CD8-positive, alpha-beta memory T cell (primary cell): ENCODE measurements around the gene ZIC1. TPM values are rescaled to one million over a fixed set of nuclear protein-coding genes. Genes with fewer than 3 reads are reported as not detected.

Source experiments
- CTCF ChIA-PET: fragments of 350-600 bp; sonication (Branson Sonifier 250); formaldehyde crosslinking; loops from one replicate; lab custom pipeline; 2021; ENCODE audit warnings: antibody characterized with exemption; lab: Charles Lee
- POLR2A ChIA-PET: fragments of 350-600 bp; sonication (Branson Sonifier 250); formaldehyde crosslinking; loops from one replicate; lab custom pipeline; 2021; ENCODE audit warnings: antibody characterized with exemption; lab: Charles Lee
- DNase-seq, 5 donors: peaks; one replicate each; pipeline versions ENCODE4 v3.0.0 to v3.0.0-alpha.2; 2020 to 2022; ENCODE audit warnings: mixed read lengths in 1 of 5
- H3K27ac ChIP-seq: one replicate; pipeline ENCODE4 v1.7.0; 2013; ENCODE audit warnings: low read depth, mild to moderate bottlenecking, low read length, moderate library complexity
- H3K27me3 ChIP-seq: 2 replicates; pipeline ENCODE4 v1.7.0; 2013; ENCODE audit warnings: low read length, mild to moderate bottlenecking; ENCODE audit not compliant: insufficient read depth, poor library complexity, severe bottlenecking
- H3K36me3 ChIP-seq: 2 replicates; pipeline ENCODE4 v1.7.0; 2013; ENCODE audit warnings: mild to moderate bottlenecking, low read length, moderate library complexity; ENCODE audit not compliant: insufficient read depth
- H3K4me1 ChIP-seq: 2 replicates; pipeline ENCODE4 v1.7.0; 2013; ENCODE audit warnings: mild to moderate bottlenecking, low read length, moderate library complexity; ENCODE audit not compliant: insufficient read depth
- H3K4me3 ChIP-seq: 2 replicates; pipeline ENCODE4 v1.7.0; 2013; ENCODE audit warnings: mild to moderate bottlenecking, low read length
- H3K9me3 ChIP-seq: 2 replicates; pipeline ENCODE4 v1.7.0; 2013; ENCODE audit warnings: mild to moderate bottlenecking, low read length
- H3K27ac Mint-ChIP-seq, 8 donors: one replicate each; pipeline ENCODE4 v1.8.0; 2020 to 2021; ENCODE audit warnings: mixed read lengths in 8 of 8, mild to moderate bottlenecking in 6 of 8, inconsistent platforms in 3 of 8, moderate library complexity in 3 of 8
- H3K27me3 Mint-ChIP-seq, 2 donors: one replicate each; pipeline ENCODE4 v1.8.0; 2020 to 2021; ENCODE audit warnings: mixed read lengths in 2 of 2, mild to moderate bottlenecking in 1 of 2, moderate library complexity in 1 of 2
- H3K36me3 Mint-ChIP-seq, 3 donors: one replicate each; pipeline ENCODE4 v1.8.0; 2020 to 2021; ENCODE audit warnings: mixed read lengths in 3 of 3, inconsistent platforms in 1 of 3, mild to moderate bottlenecking in 1 of 3
- H3K4me1 Mint-ChIP-seq, 3 donors: one replicate each; pipeline ENCODE4 v1.8.0; 2020 to 2021; ENCODE audit warnings: mixed read lengths in 3 of 3, inconsistent platforms in 1 of 3, mild to moderate bottlenecking in 1 of 3
- H3K4me3 Mint-ChIP-seq, 7 donors: one replicate each; pipeline ENCODE4 v1.8.0; 2020 to 2021; ENCODE audit warnings: mixed read lengths in 7 of 7, mild to moderate bottlenecking in 6 of 7, moderate library complexity in 4 of 7, inconsistent platforms in 2 of 7
- H3K9me3 Mint-ChIP-seq, 5 donors: one replicate each; pipeline ENCODE4 v1.8.0; 2020 to 2022; ENCODE audit warnings: mixed read lengths in 5 of 5, mild to moderate bottlenecking in 3 of 5, moderate library complexity in 2 of 5, inconsistent platforms in 1 of 5
- polyA plus RNA-seq: library from polyadenylated mRNA; unstranded; fragments of 300-500 nt; fragmentation: Illumina TruSeq; gene quantifications from one replicate; pipeline ENCODE4 v1.2.3, GENCODE V29; 2021
- total RNA-seq, 2 experiments: library from RNA; stranded (reverse); gene quantifications; one replicate each; pipeline ENCODE4 v1.2.3, GENCODE V29; 2021

Gene ZIC1
- total and polyA plus RNA-seq, 3 experiments from 2014 or later: not detected

DNA sequence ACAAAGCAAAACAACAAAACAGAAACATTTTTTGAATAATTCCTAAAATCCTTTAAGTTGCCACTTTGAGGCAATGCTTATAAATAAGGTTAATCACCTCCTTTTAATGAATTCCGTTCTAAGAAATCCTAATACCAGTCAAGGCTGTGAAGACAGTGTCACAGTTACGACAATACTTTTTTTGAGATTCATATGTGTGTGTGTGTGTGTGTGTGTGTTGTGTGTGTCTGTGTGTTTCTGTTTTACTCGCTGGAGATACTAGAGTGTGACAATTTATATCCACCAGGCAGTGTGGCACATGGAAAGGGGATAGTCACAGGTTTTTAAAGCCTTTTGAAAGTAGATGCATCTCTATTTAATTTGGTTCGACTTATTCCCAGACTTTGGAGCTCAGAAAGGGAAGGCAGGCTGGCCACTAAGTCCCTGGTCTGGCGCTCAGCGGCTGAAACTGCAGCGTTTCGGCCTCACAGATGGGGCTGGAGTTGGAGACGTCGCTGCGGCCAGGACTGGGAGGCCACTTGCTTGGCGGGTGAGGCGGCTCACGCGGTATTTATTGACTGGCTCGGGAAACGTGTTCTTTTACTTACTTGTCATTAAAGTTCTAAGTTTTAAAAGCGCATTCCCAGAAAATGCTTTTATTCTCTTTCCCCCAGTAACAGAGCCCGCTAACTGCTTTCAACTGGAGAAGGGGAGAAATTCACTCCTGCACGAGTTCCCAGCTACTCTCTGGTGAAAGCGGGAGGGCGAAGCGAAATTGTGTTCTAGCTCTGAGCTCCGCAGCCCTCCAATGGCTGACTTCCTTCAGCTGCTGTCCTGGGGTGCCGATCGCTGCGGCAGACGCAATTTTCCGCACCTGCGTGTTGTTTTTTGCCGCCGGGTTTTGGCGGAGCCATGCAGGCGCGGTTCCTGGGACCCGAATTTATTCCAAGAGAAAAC is 13.7 kb downstream of the ZIC1 start:
- Mint-ChIP-seq H3K4me3 (no peak overlapping the region), H3K36me3 (peaks cover 0 to 6% (median 0%) of the 10 kb centered on the region in 3 donors), H3K27ac (no peak overlapping the region), H3K9me3 (peaks cover 2 to 43% (median 20%) of the 10 kb centered on the region in 5 donors), H3K27me3 (peaks cover 51 to 68% of the 10 kb centered on the region in 2 donors), H3K4me1 (peaks cover 0 to 5% (median 0%) of the 10 kb centered on the region in 3 donors)
- DNase-seq: no peak
- peaks cover 40% of the 10 kb centered on the region for H3K27me3 ChIP-seq
- no peaks in the 10 kb centered on the region for H3K36me3 ChIP-seq
- no peak overlapping the region for H3K4me3 ChIP-seq
- H3K4me1 ChIP-seq: no peaks in the 10 kb centered on the region
- H3K9me3 ChIP-seq: no peaks in the 10 kb centered on the region
- POLR2A ChIA-PET: no interaction called here
- H3K27ac ChIP-seq: no peak overlapping the region
- CTCF ChIA-PET: interaction anchor here (1.3 kb wide), 1 partner anchor 67 kb away, joined by 3 read pairs; no protein-coding TSS in a partner anchor

DNA sequence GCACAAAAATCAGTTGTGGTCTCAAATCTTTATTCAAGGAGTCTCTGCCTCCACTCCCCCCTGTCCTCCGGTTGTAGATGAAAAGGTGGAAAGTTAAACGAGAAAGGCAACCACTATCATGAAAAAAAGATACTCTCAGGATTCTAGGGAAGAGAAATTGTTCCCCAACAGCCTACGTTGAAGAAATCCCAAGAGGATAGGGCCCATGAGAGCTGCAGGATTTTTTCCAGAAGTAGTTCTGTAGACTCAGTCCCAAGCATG is 14.3 kb downstream of the ZIC1 start:
- Mint-ChIP-seq H3K27me3 (peaks cover 49 to 62% of the 10 kb centered on the region in 2 donors), H3K27ac (no peak overlapping the region), H3K9me3 (peaks cover 0 to 41% (median 19%) of the 10 kb centered on the region in 5 donors), H3K4me1 (peaks cover 0 to 5% (median 0%) of the 10 kb centered on the region in 3 donors), H3K36me3 (peaks cover 0 to 6% (median 0%) of the 10 kb centered on the region in 3 donors), H3K4me3 (no peak overlapping the region)
- Histone ChIP-seq H3K9me3 (no peaks in the 10 kb centered on the region), H3K36me3 (no peaks in the 10 kb centered on the region), H3K4me3 (no peak overlapping the region), H3K27ac (no peak overlapping the region), H3K27me3 (peaks cover 40% of the 10 kb centered on the region), H3K4me1 (no peaks in the 10 kb centered on the region)
- DNase-seq: no peak
- CTCF ChIA-PET: interaction anchor here (1.3 kb wide), 1 partner anchor 68 kb away, joined by 3 read pairs; no protein-coding TSS in a partner anchor
- POLR2A ChIA-PET: no interaction called here

DNA sequence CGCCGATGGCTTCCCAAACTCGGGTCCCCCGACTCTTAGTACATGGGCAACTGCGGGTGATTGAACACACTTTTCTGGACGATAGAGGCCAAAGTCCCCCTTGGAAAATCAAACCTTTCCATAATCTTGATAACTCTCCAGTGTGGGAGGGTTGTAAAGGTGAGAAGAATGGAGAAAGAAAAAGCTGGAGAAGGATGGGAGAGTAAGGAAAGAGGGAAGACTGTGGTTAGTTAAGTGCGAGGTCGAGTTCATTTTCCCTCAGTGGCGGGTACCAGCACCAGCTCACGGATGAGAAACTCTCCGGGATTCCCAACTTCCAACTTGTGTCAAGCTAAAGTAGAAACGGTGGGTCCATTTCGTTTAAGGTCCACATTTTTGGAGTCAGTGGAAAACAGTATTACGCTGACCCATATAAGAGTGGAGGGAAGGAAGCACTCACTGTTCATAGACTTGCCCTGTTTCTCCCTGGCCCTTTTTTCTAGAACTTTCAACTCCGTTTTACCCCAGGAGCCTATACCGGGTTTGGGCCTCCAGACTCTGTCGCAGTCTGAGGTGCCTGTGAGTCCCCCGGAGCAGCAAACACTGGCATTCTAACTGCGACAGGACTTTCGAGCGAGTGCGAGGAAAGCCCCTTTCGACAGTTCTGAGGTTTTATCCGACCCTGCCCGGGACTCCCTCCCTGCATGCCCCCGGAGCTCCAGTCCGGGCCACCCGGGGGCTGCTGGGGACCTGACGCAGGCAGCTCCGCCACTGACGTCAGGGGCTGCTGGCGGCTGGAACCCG is 14.8 kb downstream of the ZIC1 start:
- peaks cover 2 to 37% (median 15%) of the 10 kb centered on the region in 5 donors for H3K9me3 Mint-ChIP-seq
- Histone ChIP-seq H3K9me3 (no peaks in the 10 kb centered on the region), H3K36me3 (no peaks in the 10 kb centered on the region), H3K4me1 (no peaks in the 10 kb centered on the region), H3K4me3 (no peak overlapping the region), H3K27me3 (peaks cover 39% of the 10 kb centered on the region), H3K27ac (no peak overlapping the region)
- ChIA-PET CTCF (interaction anchor here (1.3 kb wide), 1 partner anchor 68 kb away, joined by 3 read pairs; no protein-coding TSS in a partner anchor), POLR2A (no interaction called here)
- H3K27me3 Mint-ChIP-seq: peaks cover 45 to 56% of the 10 kb centered on the region in 2 donors
- DNase-seq: no peak
- peaks cover 0 to 5% (median 0%) of the 10 kb centered on the region in 3 donors for H3K4me1 Mint-ChIP-seq
- no peak overlapping the region for H3K4me3 Mint-ChIP-seq
- H3K27ac Mint-ChIP-seq: no peak overlapping the region
- H3K36me3 Mint-ChIP-seq: peaks cover 0 to 6% (median 0%) of the 10 kb centered on the region in 3 donors

DNA sequence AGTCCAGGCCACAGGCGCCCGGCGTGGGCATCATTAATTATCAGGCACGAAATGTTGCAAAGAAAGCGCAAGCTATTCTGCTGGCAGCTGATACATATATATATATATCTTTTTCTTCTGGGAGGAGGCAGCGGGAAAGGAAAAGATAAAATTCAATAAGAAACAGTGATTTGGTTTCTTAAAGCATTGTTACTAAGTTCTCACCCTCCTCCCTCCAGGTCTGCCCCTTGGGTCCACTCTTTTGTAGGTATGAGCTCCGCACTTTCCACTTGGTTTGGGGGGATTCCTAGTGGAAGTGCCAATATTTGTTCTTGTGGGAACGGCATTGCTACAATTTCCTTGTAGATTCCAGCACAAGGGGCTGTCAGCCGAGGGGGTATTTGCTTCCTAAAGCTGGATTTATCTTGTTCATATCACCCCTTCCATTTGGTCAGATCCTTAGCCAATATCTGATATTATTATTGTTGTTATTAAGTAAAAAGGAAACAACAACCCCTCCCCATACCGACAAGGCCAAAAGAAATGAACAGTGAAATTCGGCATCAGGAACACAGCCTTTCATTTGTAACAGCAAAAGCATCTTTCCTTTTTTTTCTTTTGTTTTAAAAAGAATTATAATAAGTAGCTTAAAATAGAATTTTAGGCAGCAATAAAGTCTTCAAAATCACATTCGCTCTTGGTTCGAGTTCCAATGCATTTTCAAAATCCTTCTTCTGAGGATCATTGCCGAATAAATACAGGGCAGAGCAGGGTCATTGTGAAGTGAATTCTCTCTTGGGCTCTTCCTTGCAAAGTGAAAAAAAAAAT is 15.6 kb downstream of the ZIC1 start:
- ChIA-PET POLR2A (no interaction called here), CTCF (no interaction called here)
- no peak overlapping the region for H3K4me3 ChIP-seq
- Mint-ChIP-seq H3K36me3 (peaks cover 0 to 4% (median 0%) of the 10 kb centered on the region in 3 donors), H3K9me3 (peaks cover 4 to 33% (median 14%) of the 10 kb centered on the region in 5 donors), H3K4me1 (peaks cover 0 to 2% (median 0%) of the 10 kb centered on the region in 3 donors), H3K27me3 (peaks cover 41 to 51% of the 10 kb centered on the region in 2 donors), H3K4me3 (no peak overlapping the region), H3K27ac (no peak overlapping the region)
- DNase-seq: no peak
- H3K27me3 ChIP-seq: peaks cover 31% of the 10 kb centered on the region
- H3K9me3 ChIP-seq: no peaks in the 10 kb centered on the region
- H3K4me1 ChIP-seq: no peaks in the 10 kb centered on the region
- no peak overlapping the region for H3K27ac ChIP-seq
- H3K36me3 ChIP-seq: no peaks in the 10 kb centered on the region

DNA sequence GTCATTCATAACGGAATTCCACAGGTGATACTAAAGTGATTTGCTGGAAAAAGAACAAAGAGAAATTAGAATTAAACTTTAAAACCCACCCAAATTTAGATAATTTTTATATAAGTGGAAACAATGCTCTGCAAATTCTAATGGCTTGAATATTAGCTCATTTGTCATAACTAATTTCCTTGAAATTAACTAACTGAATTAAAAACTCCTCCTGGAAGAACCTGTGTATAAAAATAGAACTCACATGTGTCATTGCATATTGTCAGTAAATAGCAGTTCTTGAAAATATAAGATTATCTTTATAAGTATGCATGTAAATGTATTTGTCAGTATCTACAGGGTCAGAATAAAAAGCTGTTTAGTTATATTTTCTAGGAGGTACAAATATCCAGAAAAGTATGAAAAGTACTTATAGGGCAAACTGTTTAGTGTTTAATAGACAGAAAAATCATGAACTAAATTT is 16.3 kb downstream of the ZIC1 start:
- Histone ChIP-seq H3K36me3 (no peaks in the 10 kb centered on the region), H3K4me3 (no peak overlapping the region), H3K9me3 (no peaks in the 10 kb centered on the region), H3K4me1 (no peaks in the 10 kb centered on the region), H3K27ac (no peak overlapping the region), H3K27me3 (peaks cover 25% of the 10 kb centered on the region)
- Mint-ChIP-seq H3K27ac (no peak overlapping the region), H3K36me3 (no peaks in the 10 kb centered on the region), H3K4me3 (no peak overlapping the region), H3K4me1 (no peaks in the 10 kb centered on the region), H3K9me3 (peaks cover 4 to 28% (median 12%) of the 10 kb centered on the region in 5 donors), H3K27me3 (peaks cover 35 to 45% of the 10 kb centered on the region in 2 donors)
- no peak for DNase-seq
- CTCF ChIA-PET: no interaction called here
- POLR2A ChIA-PET: no interaction called here

DNA sequence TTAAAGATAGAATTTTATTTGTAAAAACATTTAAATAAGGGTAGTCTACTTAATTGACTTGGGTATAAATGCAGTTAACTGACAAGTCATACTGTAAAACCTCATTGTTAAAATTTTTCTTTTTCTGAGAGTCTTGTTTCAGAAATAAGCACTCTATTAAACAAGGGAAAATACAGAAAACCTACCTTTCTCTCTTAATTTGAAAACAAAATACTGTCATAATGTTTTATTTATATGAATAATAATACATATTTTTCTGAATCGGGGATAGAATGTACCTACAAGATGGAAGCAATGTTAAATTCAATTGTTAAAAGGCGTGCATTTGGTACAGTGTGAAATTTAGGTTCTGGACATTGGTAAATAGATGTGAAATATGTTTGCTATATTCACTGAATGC is 17.8 kb downstream of the ZIC1 start:
- DNase-seq: no peak
- Mint-ChIP-seq H3K4me3 (no peak overlapping the region), H3K4me1 (no peaks in the 10 kb centered on the region), H3K9me3 (peaks cover 4 to 23% (median 12%) of the 10 kb centered on the region in 5 donors), H3K27ac (no peak overlapping the region), H3K27me3 (peaks cover 26 to 32% of the 10 kb centered on the region in 2 donors), H3K36me3 (no peaks in the 10 kb centered on the region)
- Histone ChIP-seq H3K27ac (no peak overlapping the region), H3K9me3 (no peaks in the 10 kb centered on the region), H3K4me3 (no peak overlapping the region), H3K36me3 (no peaks in the 10 kb centered on the region), H3K27me3 (peaks cover 15% of the 10 kb centered on the region), H3K4me1 (no peaks in the 10 kb centered on the region)
- POLR2A ChIA-PET: no interaction called here
- CTCF ChIA-PET: no interaction called here

DNA sequence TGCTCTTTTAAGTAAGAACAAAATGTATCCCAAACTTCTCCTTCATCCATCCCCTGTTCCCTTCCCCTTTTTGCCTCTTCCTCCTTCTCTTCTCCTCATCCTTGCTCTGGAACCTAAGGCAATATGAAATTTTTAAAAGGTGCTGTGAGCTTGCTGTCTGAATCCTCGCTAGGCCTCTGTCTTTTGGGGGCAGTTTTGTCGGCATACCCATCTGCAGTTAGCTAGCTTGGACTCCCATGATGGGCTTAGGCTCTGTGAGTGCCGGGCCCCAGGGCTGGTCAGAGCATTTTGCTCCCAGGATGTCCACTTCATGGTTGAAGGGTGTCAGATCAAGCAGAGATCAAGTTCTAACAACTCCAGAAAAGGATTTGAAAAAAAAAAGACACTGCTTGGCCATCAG is 18.6 kb downstream of the ZIC1 start:
- peaks cover 3 to 15% (median 9%) of the 10 kb centered on the region in 5 donors for H3K9me3 Mint-ChIP-seq
- H3K27me3 Mint-ChIP-seq: peaks cover 17 to 24% of the 10 kb centered on the region in 2 donors
- H3K4me3 Mint-ChIP-seq: no peak overlapping the region
- CTCF ChIA-PET: no interaction called here
- no peak overlapping the region for H3K4me3 ChIP-seq
- no peaks in the 10 kb centered on the region for H3K36me3 ChIP-seq
- H3K4me1 Mint-ChIP-seq: no peaks in the 10 kb centered on the region
- H3K36me3 Mint-ChIP-seq: no peaks in the 10 kb centered on the region
- no peaks in the 10 kb centered on the region for H3K4me1 ChIP-seq
- POLR2A ChIA-PET: no interaction called here
- no peak overlapping the region for H3K27ac ChIP-seq
- H3K27ac Mint-ChIP-seq: no peak overlapping the region
- no peak for DNase-seq
- peaks cover 12% of the 10 kb centered on the region for H3K27me3 ChIP-seq
- H3K9me3 ChIP-seq: no peaks in the 10 kb centered on the region
